Upper lobe of left lung (tissue), 6 donors: ENCODE data around the gene AFF3. TPM values are rescaled to one million over a fixed set of nuclear protein-coding genes. Genes with fewer than 3 reads are reported as not detected.

Source experiments
- ATAC-seq, 2 donors: fragments of 200-7000 bp; cut with Tn5 transposase; one replicate each; pipeline ENCODE4 v1.9.1; 2022; ENCODE audit warnings: mild to moderate bottlenecking in 2 of 2, moderate library complexity in 2 of 2; ENCODE audit not compliant: low FRiP score in 2 of 2
- DNase-seq, 2 donors: peaks; one replicate each; pipeline ENCODE4 v3.0.0-alpha.2; 2019 to 2020
- H3K27ac ChIP-seq, 4 donors: fragments of 200-600 bp; sonication (generic); one replicate each; pipeline ENCODE4 v1.5.1; 2016 to 2019
- H3K27me3 ChIP-seq, 4 donors: fragments of 200-600 bp; sonication (generic); one replicate each; pipeline ENCODE4 v1.5.1; 2017 to 2019
- H3K36me3 ChIP-seq, 4 donors: fragments of 200-600 bp; sonication (generic); one replicate each; pipeline ENCODE4 v1.5.1; 2016 to 2019
- H3K4me1 ChIP-seq, 4 donors: fragments of 200-600 bp; sonication (generic); one replicate each; pipeline ENCODE4 v1.5.1; 2018 to 2019
- H3K4me3 ChIP-seq, 4 donors: fragments of 200-600 bp; sonication (generic); one replicate each; pipeline ENCODE4 v1.5.1; 2017 to 2019; ENCODE audit warnings: mild to moderate bottlenecking in 2 of 4, moderate library complexity in 1 of 4
- H3K9me3 ChIP-seq, 4 donors: fragments of 200-600 bp; sonication (generic); one replicate each; pipeline ENCODE4 v1.5.1; 2018 to 2019
- CTCF ChIP-seq, 6 experiments: fragments of 450-650 bp in 4 of 6; fragments of 200-600 bp in 2 of 6; sonication (generic) in 2 of 6; IDR thresholded peaks; one replicate each; pipeline ENCODE4 v1.5.1; 2016 to 2019; ENCODE audit warnings: antibody characterized with exemption in 6 of 6
- EP300 ChIP-seq, 4 donors: sonication (generic); formaldehyde crosslinking; IDR thresholded peaks; one replicate each; pipeline ENCODE4 v1.5.1; 2017; ENCODE audit warnings: antibody characterized with exemption in 4 of 4, control low read depth in 2 of 4
- POLR2A ChIP-seq, 4 donors: fragments of 450-650 bp; IDR thresholded peaks; one replicate each; pipeline ENCODE4 v1.5.1; 2016 to 2017; ENCODE audit warnings: antibody characterized with exemption in 4 of 4, mild to moderate bottlenecking in 2 of 4
- POLR2AphosphoS5 ChIP-seq, 2 donors: sonication (generic); formaldehyde crosslinking; IDR thresholded peaks; one replicate each; pipeline ENCODE4 v1.5.1; 2017; ENCODE audit warnings: antibody characterized with exemption in 2 of 2
- WGBS, 2 donors: methylation state at CpG; one replicate each; pipeline ENCODE4 v1.1.5; 2017 to 2018; 5-methylcytosine and 5-hydroxymethylcytosine counted together
- total RNA-seq, 6 donors: library from RNA; depleted of rRNA in 4 of 6; stranded (reverse); fragments of >200 nt in 4 of 6; gene quantifications; one replicate each; pipeline versions ENCODE4 v1.1.0 to v1.2.1, GENCODE V29; 2016 to 2021
- donor health status: DM: no; HTN: no; CAD: no; lungs with moderate emphysema.
- donor health status: DM: no; HTN: yes; CAD: no; lungs with severe emphysema.

AFF3 gene
- total RNA-seq, 6 donors from 2014 or later: 21.0 to 195 (median 47.9) TPM

- no peaks in the 10 kb centered on the region for H3K9me3 ChIP-seq
- DNase-seq: no peak
- no peak overlapping the region for H3K27ac ChIP-seq
- no peaks in the 10 kb centered on the region for H3K27me3 ChIP-seq
- ATAC-seq: no peak
- no peaks in the 10 kb centered on the region for H3K4me1 ChIP-seq
- 88 to 92% methylated on average over 2 of the region's 2 CpGs for WGBS, 2 donors
- H3K4me3 ChIP-seq: no peak overlapping the region
- peaks cover 0 to 3% (median 0%) of the 10 kb centered on the region in 4 donors for H3K36me3 ChIP-seq
- no peak for TF ChIP-seq CTCF (IDR thresholded peaks at IDR 0.05)
- TF ChIP-seq POLR2A (IDR thresholded peaks at IDR 0.05): no peak
- TF ChIP-seq POLR2AphosphoS5 (IDR thresholded peaks at IDR 0.05): no peak
- TF ChIP-seq EP300 (IDR thresholded peaks at IDR 0.05): no peak
These were observed 443.5 kb downstream of the AFF3 start for GRCh38 chr2:99698896-99699295.

GRCh38 chr2:99697811-99698568 lies 444.4 kb downstream of the AFF3 start:
- ATAC-seq: peak; percentile 28 to 79
- no peak overlapping the region for H3K4me3 ChIP-seq
- H3K4me1 ChIP-seq: no peaks in the 10 kb centered on the region

GRCh38 chr2:99695944-99696253 lies 446.5 kb downstream of the AFF3 start:
- ATAC-seq: no peak
- DNase-seq: no peak

More at GRCh38 chr2:99697811-99698568, 444.4 kb downstream of the AFF3 start:
- no peaks in the 10 kb centered on the region for H3K9me3 ChIP-seq
- H3K27me3 ChIP-seq: no peaks in the 10 kb centered on the region
- no peak overlapping the region for H3K27ac ChIP-seq
- peaks cover 0 to 3% (median 0%) of the 10 kb centered on the region in 4 donors for H3K36me3 ChIP-seq
- TF ChIP-seq POLR2AphosphoS5 (IDR thresholded peaks at IDR 0.05) (no peak), CTCF (IDR thresholded peaks at IDR 0.05) (no peak)
- no peak for DNase-seq

GRCh38 chr2:99695130-99695943 lies 447.1 kb downstream of the AFF3 start:
- H3K4me3 ChIP-seq: no peak overlapping the region
- H3K9me3 ChIP-seq: no peaks in the 10 kb centered on the region
- H3K36me3 ChIP-seq: no peaks in the 10 kb centered on the region
- H3K27ac ChIP-seq: no peak overlapping the region
- peaks cover 0 to 10% (median 7%) of the 10 kb centered on the region in 4 donors for H3K4me1 ChIP-seq
- TF ChIP-seq CTCF (IDR thresholded peaks at IDR 0.05) (no peak), POLR2A (IDR thresholded peaks at IDR 0.05) (no peak), POLR2AphosphoS5 (IDR thresholded peaks at IDR 0.05) (no peak), EP300 (IDR thresholded peaks at IDR 0.05) (no peak)
- DNase-seq (no peak), ATAC-seq (no peak)
- 83 to 85% methylated on average over 11 of the region's 11 CpGs for WGBS, 2 donors
- no peaks in the 10 kb centered on the region for H3K27me3 ChIP-seq

More at GRCh38 chr2:99695944-99696253, 446.5 kb downstream of the AFF3 start:
- Histone ChIP-seq H3K4me3 (no peak overlapping the region), H3K36me3 (peaks cover 0 to 1% (median 0%) of the 10 kb centered on the region in 4 donors), H3K27ac (no peak overlapping the region), H3K4me1 (peaks cover 0 to 10% (median 7%) of the 10 kb centered on the region in 4 donors), H3K27me3 (no peaks in the 10 kb centered on the region), H3K9me3 (no peaks in the 10 kb centered on the region)
- TF ChIP-seq POLR2AphosphoS5 (IDR thresholded peaks at IDR 0.05): no peak
- TF ChIP-seq CTCF (IDR thresholded peaks at IDR 0.05): no peak
- TF ChIP-seq EP300 (IDR thresholded peaks at IDR 0.05): no peak
- no peak for TF ChIP-seq POLR2A (IDR thresholded peaks at IDR 0.05)
